ENCODE data around the gene PET100. TPM values are rescaled to one million over a fixed set of nuclear protein-coding genes. Genes with fewer than 3 reads are reported as not detected.

Gene PET100
- 3.5 and 4.7 TPM in 2 replicates for total RNA-seq

DNA sequence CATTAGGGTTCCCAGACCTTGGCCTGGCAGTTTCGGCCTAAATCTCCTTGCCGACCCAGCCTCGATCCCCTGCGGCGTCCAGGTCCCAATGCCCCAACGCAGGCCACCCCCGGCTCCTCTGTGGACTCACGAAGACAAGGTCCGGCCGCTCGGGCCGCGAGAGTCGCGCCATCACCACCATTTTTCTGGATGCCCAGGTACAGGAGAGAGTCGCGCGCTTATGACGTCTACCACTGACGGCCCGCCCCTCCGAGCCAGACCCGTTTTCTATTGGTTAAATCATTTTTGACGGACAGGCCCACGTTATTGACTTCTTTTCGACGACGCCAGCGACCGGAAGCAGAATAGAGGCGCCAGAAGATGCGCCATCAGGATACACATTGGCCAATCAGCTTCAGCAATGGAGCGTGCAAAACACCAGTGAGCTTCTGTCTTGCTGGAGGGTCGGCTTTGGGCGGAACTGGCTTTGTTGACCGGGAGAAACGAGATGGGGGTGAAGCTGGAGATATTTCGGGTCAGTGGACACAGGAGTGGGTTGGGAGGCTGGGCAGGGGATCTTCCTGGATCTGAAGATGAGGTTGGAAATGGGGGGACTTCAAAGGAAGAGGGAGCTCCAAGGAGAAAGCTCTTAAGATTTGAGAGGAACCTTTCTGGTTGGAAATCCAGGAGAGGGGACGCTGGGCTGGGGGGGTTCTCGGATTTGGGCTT, at the start of gene PET100, which contains the start of gene XAB2:
Gene PET100 (plus strand): TSS at position 447 of the 708 bp plus-strand sequence. CDS start 41 bp downstream, at position 488.
Gene XAB2 (minus strand): TSS at position 199 of the 708 bp plus-strand sequence. CDS start 18 bp downstream, at position 181.

DNA sequence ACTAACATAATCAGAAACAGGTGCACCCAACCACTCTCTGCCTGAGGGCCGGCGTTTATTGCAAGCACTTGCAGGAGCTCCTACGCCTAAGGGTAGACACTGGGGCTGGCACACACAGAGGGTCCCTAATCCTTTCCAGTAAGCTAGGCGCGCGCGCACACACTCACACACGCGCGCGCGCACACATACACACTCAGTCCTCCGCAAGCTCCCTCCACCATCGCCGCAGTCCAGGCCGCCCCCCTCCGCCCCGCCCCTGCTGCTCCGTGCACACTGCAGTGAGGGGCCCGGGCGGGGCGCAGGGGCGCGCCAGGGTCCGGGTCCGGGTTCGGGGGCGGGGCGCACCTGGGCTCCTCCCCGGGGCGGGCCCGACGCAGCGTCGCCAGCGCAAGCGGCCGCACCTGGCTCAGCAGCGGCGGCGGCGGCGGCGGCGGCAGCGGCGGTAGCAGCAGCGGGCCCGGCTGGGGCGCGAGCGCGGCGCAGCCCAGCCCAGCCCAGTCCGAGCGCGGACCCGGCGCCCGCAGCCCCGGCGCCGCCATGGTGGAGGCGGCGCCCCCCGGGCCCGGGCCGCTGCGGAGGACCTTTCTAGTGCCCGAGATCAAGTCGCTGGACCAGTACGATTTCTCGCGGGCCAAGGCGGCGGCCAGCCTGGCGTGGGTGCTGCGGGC, 34.0 kb upstream of the PET100 start, which contains the start of gene CAMSAP3:
Gene CAMSAP3 (plus strand): TSS at position 398 of the 668 bp plus-strand sequence. CDS start 140 bp downstream, at position 538.

DNA sequence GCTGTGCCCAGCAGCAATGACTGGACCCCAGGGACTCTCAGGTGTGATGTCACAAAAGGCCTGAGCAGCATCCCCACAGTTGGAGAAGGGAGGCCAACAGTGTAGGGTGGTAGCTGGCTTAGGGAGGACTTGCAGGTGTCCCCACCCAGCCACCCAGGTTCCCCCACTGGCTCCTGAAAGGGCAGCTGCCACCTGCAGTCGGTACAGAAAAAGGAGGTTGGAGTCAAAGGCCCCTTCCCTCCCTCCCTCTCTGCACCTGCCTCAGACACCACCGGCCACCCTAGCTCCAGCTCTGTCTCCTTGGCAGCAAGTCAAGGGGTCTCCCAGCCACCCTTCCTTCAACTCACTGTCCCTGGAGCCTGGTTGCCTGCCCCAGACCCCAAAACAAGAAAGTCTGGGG, 4.1 kb downstream of the PET100 start, which contains the start of gene PCP2:
Gene PCP2 (minus strand): TSS at position 22 of the 400 bp plus-strand sequence. CDS start 262 bp downstream, outside the sequence.

GRCh38 chr19:7636691-7637373, 7.2 kb downstream of the PET100 start, which contains the start of gene STXBP2:
Gene STXBP2, plus strand, starts transcription at chr19:7637110. Its CDS starts 40 bp downstream, at chr19:7637150.

DNA sequence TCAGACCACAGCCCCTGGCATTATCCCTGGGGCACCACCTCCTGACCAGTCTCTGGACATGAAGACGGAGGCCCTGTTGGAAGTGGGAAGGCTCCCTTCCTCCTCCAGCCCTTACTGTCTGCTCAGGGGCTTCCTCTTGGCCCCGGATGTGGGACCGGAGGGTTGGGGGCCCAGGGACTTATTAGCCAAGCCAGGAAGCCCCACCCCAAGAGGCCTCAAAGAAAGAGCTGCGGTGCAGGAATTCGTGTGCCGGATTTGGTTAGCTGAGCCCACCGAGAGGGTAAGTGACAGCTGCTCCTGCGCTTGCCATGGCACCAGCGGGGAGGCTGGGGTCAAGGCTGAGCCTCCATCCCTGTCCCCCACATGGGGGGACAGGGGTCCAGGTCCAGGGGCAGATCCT, 39.2 kb downstream of the PET100 start, which contains the start of gene RETN:
Gene RETN (plus strand): TSS at position 208 of the 400 bp plus-strand sequence. CDS start 278 bp downstream, outside the sequence.

DNA sequence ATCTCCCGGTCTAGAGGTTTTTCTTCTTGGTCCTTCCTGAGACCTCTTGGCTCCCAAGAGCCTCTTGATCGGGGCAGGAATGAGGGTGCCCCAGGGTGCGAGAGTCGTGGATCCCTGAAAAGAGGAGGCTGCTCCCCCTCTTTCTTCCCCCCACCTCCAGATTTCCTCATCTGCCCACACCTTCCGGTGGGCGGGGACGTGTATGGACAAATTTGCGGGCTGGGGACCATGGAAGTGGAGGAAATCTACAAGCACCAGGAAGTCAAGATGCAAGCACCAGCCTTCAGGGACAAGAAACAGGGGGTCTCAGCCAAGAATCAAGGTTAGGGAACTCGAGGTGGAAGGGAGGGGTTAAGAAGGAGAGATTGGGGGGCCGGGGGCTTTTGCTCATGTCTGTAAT, 47.3 kb downstream of the PET100 start, which contains the start of gene MCEMP1:
Gene MCEMP1 (plus strand): TSS at position 237 of the 400 bp plus-strand sequence. CDS start 31 bp downstream, at position 268.

DNA sequence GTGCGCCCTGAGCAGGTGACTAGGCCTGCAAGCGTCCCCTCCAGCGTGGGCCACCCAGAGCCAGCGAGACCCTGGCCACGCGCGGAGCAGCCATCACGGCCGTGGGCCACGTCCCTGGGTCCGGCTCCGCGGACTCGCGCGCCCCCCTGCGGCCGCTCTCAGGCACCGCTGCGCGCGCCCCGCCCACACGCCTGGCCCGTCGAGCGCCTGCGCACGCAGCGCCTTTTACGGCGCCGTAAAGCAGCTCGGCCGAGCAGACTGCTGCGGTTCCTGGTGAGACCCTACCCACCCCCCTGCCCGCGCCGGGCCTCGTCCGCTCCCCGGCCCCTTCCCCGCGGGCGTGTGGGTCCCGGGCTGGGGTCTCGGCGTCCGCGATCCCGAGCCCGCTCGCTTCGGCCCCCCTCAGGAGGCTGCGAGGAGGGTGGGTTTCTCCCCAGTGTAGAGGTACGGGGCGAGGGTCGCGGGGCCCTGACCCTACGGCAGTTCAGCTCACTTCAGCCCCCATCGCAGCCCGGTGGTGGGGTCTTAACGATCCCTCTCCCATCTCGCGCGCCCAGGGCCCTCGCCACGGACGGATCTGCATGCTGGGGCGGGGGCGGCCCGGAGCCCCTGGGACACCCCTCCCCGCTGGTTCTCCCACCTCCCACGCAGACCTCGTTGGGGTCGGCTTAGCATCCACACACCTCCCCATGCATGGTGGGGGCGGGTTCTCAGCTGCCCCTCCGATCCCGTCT, 51.2 kb downstream of the PET100 start, which contains the start of gene TRAPPC5:
Gene TRAPPC5 (plus strand): TSS at position 228 of the 734 bp plus-strand sequence. CDS start 1,421 bp downstream, outside the sequence.

Small RNA genes lying within 50 kb of the gene (small RNA-seq; reads per million reads assigned to genes)
- gene MIR6792 (ENCODE audit: low replicate concordance) = not detected

Other genes starting within 250 kb of the PET100 start
- 0.57 and 4.2 TPM in 2 replicates for gene PEX11G, start 140.8 kb upstream of the PET100 start, total RNA-seq
- gene ZNF358, start 113.7 kb upstream of the PET100 start, total RNA-seq = 19.0 and 36.5 TPM in 2 replicates
- gene MCOLN1, start 107.2 kb upstream of the PET100 start, total RNA-seq = 9.4 and 17.1 TPM in 2 replicates
- gene PNPLA6, start 94.1 kb upstream of the PET100 start, total RNA-seq = 80.8 and 115 TPM in 2 replicates
- not detected in 2 replicates for gene CAMSAP3, start 33.9 kb upstream of the PET100 start, total RNA-seq
- 44.6 and 47.8 TPM in 2 replicates for gene XAB2, start 248 bp upstream of the PET100 start, total RNA-seq
- gene PCP2, start 3.9 kb downstream of the PET100 start, total RNA-seq = not detected in 2 replicates
- 15.7 and 60.4 TPM in 2 replicates for gene STXBP2, start 7.3 kb downstream of the PET100 start, total RNA-seq
- gene RETN, start 39.3 kb downstream of the PET100 start, total RNA-seq = not detected in 2 replicates
- not detected in 2 replicates for gene MCEMP1, start 47.3 kb downstream of the PET100 start, total RNA-seq
- gene TRAPPC5, start 51.0 kb downstream of the PET100 start, total RNA-seq = 37.9 and 42.7 TPM in 2 replicates
- gene FCER2, start 72.3 kb downstream of the PET100 start, total RNA-seq = not detected in 2 replicates
- gene CLEC4G, start 102.3 kb downstream of the PET100 start, total RNA-seq = not detected in 2 replicates
- 0.14 TPM in 1 of 2 replicates, not detected in the other for gene CD209, start 117.7 kb downstream of the PET100 start, total RNA-seq
- gene CLEC4M, start 133.4 kb downstream of the PET100 start, total RNA-seq = not detected in 2 replicates
- gene EVI5L, start 200.4 kb downstream of the PET100 start, total RNA-seq = 27.8 and 39.2 TPM in 2 replicates
- not detected in 2 replicates for gene PRR36, start 244.6 kb downstream of the PET100 start, total RNA-seq